HL-60/S4 treated with retinoic acid at 250 ng/mL for 4 days and 3 days (cell line): ENCODE data around the gene STN1.

ENCODE experiments used
- in situ Hi-C: fragments of 300-500 bp; cut with MboI; formaldehyde crosslinking; loops from 2 replicates; pipeline ENCODE4 v1.7.0; 2022; ENCODE audit warnings: low sequenced_read_pairs

The STN1 gene

GRCh38 chr10:103930449-103930848 is 12.5 kb upstream of the STN1 start:
- in situ Hi-C loops, result no loop called here

- in situ Hi-C loops, result no loop called here
Observed at GRCh38 chr10:103929381-103929921, 11.5 kb upstream of the STN1 start.

- in situ Hi-C loops, result no loop called here
Observed at GRCh38 chr10:103928784-103929183, 10.8 kb upstream of the STN1 start.

GRCh38 chr10:103926722-103927319 is 8.8 kb upstream of the STN1 start:
- in situ Hi-C loops, result no loop called here

- in situ Hi-C loops, result no loop called here
Observed at GRCh38 chr10:103925591-103925990, 7.6 kb upstream of the STN1 start.

GRCh38 chr10:103923502-103923901 is 5.5 kb upstream of the STN1 start:
- in situ Hi-C loops, result no loop called here

GRCh38 chr10:103922659-103923058 is 4.7 kb upstream of the STN1 start:
- in situ Hi-C loops, result no loop called here

- in situ Hi-C loops, result no loop called here
Observed at GRCh38 chr10:103921750-103922195, 3.8 kb upstream of the STN1 start.

- in situ Hi-C loops, result no loop called here
Observed at GRCh38 chr10:103921248-103921647, 3.3 kb upstream of the STN1 start.

GRCh38 chr10:103919648-103920025 is 1.7 kb upstream of the STN1 start:
- in situ Hi-C loops, result no loop called here

GRCh38 chr10:103917302-103918052 is 507 bp downstream of the STN1 start:
- in situ Hi-C loops, result no loop called here

- in situ Hi-C loops, result no loop called here
Observed at GRCh38 chr10:103916876-103917275, 1.1 kb downstream of the STN1 start.

- in situ Hi-C loops, result no loop called here
Observed at GRCh38 chr10:103916254-103916653, 1.7 kb downstream of the STN1 start.

- in situ Hi-C loops, result no loop called here
Observed at GRCh38 chr10:103915796-103916195, 2.2 kb downstream of the STN1 start.

- in situ Hi-C loops, result no loop called here
Observed at GRCh38 chr10:103912759-103913158, 5.2 kb downstream of the STN1 start.

GRCh38 chr10:103911021-103911459 is 6.9 kb downstream of the STN1 start:
- in situ Hi-C loops, result no loop called here

GRCh38 chr10:103910442-103911012 is 7.5 kb downstream of the STN1 start:
- in situ Hi-C loops, result no loop called here

GRCh38 chr10:103905441-103905840 is 12.5 kb downstream of the STN1 start:
- in situ Hi-C loops, result no loop called here

GRCh38 chr10:103901299-103901698 is 16.7 kb downstream of the STN1 start:
- in situ Hi-C loops, result no loop called here

GRCh38 chr10:103899312-103899711 is 18.7 kb downstream of the STN1 start:
- in situ Hi-C loops, result loop anchor here (25.0 kb wide), 2 partner anchors 313 to 713 kb away; no protein-coding TSS in a partner anchor

GRCh38 chr10:103897241-103897774 is 20.7 kb downstream of the STN1 start:
- in situ Hi-C loops, result loop anchor here (25.0 kb wide), 2 partner anchors 315 to 715 kb away; no protein-coding TSS in a partner anchor
